Frontal cortex (tissue), 4 donors: ENCODE measurements around the gene AGRN. TPM values are rescaled to one million over a fixed set of nuclear protein-coding genes. Genes with fewer than 3 reads are reported as not detected.
"Not testable (repeated sequence)": the region's sequence is repeated elsewhere in the genome, so short reads cannot be mapped to it uniquely, and the experiment has no call there.

Experiments
- DNase-seq, 2 donors: peaks; one replicate each; pipeline ENCODE4 v3.0.0; 2012; ENCODE audit warnings: low spot score in 2 of 2
- FAIRE-seq: peaks from 2 replicates; lab custom pipeline; 2012; peaks lifted over from hg19 to GRCh38; lab: Jason Lieb, UNC
- total RNA-seq: library from RNA; depleted of rRNA; stranded (reverse); fragments of >200 nt; gene quantifications from one replicate; pipeline ENCODE4 v1.2.3, GENCODE V29; 2014
- donor health status: control.
- donor health status: control.
- donor health status: control.

Gene AGRN
- total RNA-seq: 51.8 TPM

DNA sequence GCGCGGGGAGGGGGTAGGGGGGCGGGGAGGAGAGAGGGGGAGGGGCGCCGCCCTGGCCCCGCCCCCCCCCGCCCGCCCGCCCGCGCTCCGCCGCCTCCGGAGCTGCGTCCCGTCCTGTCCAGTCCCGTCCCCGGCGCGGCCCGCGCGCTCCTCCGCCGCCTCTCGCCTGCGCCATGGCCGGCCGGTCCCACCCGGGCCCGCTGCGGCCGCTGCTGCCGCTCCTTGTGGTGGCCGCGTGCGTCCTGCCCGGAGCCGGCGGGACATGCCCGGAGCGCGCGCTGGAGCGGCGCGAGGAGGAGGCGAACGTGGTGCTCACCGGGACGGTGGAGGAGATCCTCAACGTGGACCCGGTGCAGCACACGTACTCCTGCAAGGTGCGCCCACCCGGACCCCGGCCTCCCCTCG lies at the start of gene AGRN:
Gene AGRN, plus strand, starts transcription at position 121 of the 405 bp plus-strand sequence. Its CDS starts 53 bp downstream, at position 174.
- FAIRE-seq (no peak), DNase-seq (peak; percentile 85 to 90)

DNA sequence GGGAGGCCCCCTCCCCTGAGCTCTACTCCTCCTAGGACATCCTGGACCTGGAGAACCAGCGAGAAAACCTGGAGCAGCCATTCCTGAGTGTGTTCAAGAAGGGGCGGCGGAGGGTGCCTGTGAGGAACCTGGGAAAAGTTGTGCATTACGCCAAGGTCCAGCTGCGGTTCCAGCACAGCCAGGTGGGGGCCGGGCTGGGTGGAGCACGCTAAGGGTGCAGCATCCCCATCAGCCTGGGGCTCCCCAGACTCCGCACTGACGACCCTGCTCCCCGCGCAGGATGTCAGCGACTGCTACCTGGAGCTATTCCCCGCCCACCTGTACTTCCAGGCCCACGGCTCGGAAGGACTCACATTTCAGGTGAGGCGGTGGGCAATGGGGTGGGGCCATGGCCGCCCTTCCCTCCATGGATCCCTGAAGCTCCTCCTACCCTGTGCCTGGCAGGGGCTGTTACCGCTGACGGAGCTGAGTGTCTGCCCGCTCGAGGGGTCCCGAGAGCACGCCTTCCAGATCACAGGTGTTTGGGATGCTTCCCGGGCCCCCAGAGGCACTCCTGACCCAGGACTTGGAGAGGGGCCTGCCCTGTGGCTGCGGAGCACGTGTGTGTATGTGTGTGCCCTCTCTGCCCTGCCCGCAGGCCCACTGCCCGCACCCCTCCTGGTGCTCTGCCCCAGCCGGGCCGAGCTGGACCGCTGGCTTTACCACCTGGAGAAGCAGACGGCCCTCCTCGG lies 49.5 kb upstream of the AGRN start:
- FAIRE-seq: no peak
- DNase-seq: no peak

DNA sequence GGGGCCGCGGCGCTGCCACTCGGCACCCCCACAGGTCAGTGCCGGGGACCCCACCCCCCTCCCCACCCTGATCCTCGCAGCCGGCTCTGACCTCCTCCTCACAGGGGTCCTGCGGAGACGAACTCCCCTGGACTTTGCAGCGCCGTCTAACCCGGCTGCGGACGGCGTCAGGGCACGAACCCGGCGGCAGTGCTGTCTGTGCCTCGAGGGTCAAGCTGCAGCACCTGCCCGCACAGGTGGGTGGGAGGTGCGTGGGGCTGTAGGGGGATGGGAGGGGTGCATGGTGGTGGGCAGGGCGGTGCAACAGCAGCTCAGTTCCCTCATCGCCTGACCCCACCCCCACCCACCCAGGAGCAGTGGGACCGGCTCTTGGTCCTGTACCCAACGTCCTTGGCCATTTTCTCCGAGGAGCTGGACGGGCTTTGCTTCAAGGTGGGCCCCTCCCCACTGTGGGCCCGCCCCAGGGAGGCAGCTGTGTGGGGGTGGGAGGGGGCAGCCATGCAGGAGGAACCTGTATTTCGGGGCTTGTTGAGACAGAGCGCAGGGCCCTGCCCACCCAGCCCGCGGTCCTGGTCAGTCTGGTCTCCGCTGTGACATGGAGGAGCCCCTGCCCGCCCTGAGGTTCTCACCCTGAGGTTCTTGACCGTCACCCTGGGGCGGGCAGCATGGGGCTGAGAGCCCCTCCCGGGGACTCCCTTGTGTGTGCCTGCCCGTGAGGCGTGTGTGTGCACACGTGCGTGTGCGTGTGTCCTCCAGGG lies 48.8 kb upstream of the AGRN start:
- DNase-seq (no peak), FAIRE-seq (no peak)

DNA sequence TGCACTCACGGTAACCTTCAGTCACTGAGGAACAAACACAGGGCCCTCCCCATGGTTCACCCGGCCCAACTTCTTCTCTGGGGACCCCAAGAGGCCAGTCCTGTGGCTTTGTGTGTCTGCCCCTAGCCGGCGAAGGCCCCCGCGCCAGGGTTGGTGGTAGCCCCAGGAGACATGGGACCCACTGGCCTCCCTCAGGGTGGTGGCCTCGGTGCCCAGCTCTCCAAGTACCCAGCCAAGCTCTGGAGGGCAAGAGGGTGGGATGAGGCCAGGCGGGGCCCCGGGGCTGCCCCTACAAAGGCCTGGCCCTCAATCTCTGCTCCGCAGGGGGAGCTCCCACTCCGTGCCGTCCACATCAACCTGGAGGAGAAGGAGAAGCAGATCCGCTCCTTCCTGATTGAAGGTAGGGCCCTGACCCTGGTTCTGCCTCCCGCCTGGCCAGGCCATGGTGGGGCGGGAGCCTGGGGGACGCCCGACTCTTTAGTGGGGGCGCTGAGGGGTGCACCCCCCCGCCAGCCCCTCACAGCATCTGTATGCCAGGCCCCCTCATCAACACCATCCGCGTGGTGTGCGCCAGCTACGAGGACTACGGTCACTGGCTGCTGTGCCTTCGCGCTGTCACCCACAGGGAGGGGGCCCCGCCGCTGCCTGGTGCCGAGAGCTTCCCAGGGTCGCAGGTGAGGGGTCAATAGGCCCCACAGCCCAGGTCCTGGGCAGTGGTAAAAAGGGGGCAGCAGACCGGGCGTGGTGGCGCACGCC lies 48.0 kb upstream of the AGRN start:
- no peak for DNase-seq
- no peak for FAIRE-seq

DNA sequence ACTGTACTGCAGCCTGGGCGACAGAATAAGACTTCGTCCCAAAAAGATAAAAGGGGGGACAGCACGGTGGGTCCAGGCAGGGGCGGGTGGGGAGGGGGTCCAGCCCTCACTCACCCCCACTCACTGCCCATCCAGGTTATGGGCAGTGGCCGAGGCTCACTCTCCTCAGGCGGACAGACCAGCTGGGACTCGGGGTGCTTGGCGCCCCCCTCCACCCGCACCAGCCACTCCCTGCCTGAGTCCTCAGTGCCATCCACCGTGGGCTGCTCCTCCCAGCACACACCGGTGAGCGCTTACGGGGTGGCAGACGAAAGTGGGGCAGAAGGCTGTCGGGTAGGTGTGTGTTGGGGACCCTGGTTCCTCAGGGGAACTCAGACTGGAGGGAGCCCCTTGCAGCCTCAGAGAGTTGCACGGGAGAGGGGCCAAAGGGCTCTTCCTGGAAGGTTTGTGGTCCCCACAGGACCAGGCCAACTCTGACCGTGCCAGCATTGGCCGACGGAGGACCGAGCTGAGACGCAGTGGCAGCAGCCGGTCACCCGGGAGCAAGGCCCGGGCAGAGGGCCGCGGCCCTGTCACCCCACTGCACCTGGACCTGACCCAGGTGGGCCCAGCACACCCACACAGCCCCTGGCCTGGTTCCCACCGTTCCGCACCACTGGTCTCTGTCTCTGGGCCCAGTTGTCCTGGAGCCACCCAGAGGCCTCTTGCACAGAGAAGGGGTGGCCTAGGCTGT lies 47.0 kb upstream of the AGRN start:
- DNase-seq (no peak), FAIRE-seq (no peak)

DNA sequence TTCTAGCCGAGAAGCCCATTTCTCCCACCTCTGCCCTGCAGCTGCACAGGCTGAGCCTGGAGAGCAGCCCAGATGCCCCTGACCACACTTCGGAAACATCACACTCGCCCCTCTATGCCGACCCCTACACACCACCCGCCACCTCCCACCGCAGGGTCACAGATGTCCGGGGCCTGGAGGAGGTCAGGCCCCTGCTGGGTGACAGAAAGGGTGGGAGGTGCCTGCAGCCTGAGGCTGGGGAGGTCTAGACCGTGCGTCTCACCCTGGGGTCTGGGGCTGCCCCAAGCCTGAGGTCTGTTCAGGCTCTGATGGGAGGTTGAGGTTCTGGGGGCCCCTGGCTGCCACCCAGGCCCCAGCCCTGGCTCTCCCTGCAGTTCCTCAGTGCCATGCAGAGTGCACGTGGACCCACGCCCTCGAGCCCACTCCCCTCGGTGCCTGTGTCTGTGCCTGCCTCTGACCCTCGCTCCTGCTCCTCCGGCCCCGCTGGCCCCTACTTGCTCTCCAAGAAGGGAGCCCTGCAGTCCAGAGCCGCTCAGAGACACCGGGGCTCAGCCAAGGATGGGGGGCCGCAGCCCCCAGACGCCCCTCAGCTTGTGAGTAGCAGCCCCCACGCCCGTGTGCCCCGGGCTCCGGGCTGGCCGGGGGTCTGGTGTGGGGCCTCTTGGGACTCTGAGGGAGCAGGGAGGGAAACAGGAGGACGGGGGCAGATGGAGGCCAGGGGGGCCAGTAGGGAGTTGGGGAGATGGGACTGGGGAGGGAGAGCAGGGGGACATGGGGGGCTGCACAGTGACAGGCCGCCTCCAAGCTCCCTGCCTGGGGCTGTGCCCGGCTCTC lies 46.2 kb upstream of the AGRN start:
- DNase-seq (no peak), FAIRE-seq (no peak)

DNA sequence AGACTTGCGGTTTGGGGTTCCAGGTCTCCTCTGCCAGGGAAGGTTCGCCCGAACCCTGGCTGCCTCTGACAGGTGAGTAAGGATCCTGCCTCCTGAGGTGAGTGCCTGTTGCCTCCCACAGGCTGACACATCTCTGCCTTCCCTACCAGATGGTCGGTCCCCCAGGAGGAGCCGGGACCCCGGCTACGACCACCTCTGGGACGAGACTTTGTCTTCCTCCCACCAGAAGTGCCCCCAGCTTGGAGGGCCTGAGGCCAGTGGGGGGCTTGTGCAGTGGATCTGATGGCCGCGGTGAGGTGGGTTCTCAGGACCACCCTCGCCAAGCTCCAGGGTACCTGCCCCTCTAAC lies 45.7 kb upstream of the AGRN start:
- DNase-seq: no peak
- no peak for FAIRE-seq

DNA sequence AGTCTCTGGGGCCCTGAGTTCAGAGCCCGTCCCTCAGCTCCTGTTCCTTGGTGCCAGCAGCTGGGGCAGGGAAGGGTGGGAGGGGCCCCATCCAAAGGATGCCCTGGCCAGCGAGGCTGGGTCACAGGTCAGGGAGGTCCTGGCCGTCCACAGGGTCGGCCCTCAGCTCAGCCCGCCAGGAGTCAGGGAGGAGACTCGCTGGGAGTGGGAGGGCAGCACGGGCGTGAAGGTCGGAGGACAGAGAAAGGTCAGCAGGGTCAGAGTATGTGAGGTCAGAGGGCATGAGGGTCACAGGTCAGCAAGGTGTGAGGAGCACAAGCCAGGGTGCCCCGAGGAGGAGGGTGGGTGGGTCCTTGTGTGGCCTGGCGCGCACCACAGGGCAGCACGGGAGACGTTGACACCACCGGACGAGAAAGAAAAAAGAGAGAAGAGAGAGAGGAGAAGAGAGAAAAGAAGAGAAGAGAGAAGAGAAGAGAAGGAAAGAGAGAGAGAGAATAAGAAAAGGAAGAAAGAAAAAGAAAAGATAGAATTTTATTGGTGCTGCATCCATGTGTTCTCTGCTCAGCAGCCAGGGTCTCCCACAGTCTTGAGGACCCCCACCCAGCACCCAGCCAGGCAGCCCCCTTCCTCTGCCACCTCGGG lies 45.1 kb upstream of the AGRN start:
- no peak for DNase-seq
- no peak for FAIRE-seq

DNA sequence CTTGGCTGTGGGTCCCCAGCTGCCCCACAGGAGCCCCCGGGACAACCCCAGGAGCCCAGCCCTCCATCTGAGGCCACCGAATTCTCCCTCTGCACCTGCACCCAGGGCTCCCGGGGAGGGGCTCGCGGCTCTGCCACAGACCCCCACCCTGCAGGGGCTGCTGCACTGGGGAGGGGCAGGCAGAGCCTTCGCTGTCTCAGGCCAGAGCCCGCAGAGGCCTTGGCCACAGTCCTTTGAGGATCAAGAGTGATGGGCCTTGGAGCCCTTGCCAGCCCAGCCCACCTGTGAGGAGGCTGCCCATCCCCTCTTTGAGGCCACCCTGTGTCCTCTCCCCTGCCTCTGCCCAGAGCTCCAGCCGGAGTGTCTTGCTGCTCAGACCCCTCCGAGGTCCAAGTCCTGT lies 44.6 kb upstream of the AGRN start:
- DNase-seq: no peak
- FAIRE-seq: no peak

DNA sequence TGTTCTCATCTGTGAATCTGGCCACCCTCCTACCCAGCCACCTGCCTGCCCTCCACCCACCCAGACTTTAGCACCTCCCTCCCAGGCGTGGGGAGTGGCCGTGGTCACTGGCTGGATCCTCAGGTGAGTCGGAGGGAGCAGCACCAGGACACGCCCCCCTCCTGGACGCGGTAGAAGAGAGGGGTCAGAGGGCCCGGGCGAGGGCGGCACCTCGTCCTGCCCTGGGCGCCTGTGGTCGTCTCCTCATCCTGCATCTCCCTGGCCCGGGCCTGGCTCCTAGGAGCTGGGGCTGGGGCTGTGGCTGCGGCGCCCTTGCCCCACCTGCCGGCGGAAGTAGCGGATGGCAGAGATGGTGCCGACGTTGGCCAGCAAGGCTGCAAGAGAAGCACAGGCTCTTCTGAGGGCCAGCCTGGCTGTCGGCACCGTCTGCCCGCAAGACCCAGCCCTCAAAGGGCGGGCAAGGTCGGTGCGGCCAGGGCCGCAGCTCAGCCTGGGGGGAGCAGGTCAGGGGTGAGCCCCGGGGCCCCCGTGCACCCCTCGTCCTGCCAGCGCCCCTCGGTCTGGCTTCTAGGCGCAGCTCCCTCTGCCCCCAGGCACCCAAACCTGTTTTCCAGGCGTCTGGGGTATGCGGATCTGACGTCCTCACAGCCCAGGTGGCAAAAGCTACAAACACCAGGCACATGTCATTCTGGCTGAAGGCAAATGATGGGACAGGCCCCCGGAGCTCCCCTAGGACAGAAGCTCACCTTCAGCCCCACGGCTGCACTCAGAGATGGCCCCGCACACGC lies 43.8 kb upstream of the AGRN start:
- DNase-seq (peak in 1 of 2 donors; percentile 79), FAIRE-seq (no peak)

DNA sequence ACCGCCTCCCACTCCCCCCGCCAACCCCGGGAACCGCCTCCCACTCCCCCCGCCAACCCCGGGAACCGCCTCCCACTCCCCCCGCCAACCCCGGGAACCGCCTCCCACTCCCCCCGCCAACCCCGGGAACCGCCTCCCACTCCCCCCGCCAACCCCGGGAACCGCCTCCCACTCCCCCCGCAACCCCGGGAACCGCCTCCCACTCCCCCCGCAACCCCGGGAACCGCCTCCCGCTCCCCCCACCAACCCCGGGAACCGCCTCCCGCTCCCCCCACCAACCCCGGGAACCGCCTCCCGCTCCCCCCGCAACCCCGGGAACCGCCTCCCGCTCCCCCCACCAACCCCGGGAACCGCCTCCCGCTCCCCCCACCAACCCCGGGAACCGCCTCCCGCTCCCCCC lies 43.1 kb upstream of the AGRN start:
- DNase-seq, FAIRE-seq: not testable (repeated sequence)

DNA sequence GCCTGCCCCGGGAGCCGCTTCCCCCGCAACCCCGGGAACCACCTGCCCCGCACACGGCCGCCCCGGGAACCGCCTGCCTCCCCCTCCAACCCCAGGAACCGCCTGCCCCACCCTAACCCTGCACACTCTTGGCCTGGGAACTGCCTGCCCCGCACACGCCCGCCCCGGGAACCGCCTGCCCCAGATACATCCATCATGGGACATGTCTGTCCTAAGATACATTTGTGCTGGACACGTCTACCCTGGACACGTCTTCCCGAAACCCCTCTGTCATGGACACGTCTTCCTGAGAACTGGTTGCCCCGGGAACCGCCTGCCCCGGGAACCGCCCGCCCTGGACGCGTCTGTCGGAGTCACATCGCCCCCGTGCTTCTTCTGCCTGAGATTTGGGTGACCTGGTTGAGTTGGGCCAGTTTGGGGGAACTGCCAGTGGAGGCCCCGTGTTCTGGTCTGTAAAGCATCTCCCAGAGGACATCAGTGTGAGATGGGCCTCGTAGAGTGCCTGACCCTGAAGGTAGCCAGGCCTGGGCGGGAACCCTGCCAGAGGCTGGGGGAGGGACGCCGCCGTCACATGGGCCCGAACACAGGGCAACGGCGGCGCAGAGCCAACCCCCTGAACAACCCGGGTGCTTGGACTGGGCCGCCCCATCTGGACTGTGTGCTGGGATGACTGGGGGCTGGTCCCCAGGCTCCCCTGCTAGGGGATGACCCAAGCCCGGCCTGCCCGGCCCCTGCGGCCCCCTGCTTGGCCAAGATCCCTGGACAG lies 41.7 kb upstream of the AGRN start:
- no peak for FAIRE-seq
- no peak for DNase-seq

DNA sequence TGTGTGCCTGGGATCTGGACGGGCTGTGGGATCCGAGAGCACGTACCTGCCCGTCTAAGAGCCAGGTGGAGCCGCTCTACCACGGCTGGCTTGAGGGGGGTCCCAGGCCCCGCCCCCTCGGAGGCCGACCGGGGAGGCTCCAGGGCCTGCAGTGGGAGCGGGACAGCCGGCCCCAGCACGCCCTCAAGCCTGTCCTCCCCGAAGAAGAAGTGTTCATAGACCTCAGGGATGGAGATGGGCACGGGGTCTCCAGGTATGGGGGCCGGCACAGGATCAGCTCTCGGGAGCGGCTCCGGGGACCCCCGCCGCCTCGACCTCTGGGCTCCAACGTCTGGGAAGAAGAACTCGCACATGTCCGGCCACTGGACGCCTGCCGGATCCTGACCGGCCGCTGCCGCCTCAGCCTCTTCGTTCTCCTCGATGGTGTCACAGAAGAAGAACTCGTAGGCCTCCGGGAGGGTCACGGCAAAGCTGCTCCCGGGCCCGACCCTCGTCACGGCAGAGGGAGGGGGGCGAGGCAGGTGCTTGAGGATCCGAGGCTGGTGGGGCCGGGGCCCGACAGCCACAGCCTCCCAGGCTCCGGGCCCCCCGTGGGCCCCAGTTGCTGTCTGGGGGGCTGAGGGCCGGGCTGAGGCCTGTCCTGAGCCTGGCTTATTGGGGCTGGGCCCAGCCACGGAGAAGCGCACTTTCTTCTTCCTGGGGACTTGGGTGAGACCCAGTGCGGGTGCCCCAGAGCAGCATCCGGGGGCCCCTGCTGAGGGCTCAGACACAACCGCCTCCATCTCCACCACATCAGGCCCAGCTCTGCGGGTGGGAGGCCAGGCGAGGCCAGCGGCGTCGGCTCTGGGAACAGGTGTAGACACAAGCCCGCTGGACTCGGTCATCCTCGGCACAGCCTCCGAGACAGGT lies 40.8 kb upstream of the AGRN start:
- DNase-seq: no peak
- FAIRE-seq: no peak

DNA sequence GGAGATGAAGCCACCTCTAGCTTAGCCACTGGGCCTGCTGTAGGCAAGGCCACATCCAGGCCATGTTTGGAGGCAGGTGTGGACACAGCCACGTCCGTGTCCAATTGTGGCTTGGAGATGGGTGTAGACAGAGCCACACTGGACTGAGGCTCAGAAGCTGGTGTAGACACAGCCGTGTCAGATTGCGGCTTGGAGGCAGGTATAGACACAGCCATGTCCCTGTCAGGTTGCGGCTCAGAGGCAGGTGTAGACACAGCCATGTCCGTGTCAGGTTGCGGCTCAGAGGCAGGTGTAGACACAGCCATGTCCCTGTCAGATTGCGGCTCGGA lies 40.2 kb upstream of the AGRN start:
- FAIRE-seq: no peak
- DNase-seq: no peak

DNA sequence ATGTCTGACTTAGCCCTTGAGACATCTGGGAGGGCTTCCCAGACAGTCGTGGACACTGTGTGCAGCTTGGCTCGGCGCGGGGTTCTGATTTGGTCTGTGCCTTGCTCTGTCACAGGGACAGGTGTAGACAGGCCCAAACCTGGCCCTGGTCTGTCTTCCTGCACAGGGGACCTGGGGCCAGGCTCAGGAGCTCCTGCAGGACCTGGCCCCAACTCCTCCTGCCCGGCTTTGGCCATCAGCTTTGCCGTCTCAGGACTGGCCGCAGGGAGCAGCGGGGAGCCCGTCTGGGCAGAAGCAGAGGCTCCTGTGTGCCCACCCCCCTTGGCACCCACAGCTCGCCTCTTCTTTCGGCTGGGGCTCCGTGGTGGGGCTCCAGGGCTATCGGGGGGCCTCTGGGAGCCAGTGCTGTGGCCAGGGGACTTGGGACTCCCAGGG lies 39.8 kb upstream of the AGRN start:
- DNase-seq (no peak), FAIRE-seq (no peak)

DNA sequence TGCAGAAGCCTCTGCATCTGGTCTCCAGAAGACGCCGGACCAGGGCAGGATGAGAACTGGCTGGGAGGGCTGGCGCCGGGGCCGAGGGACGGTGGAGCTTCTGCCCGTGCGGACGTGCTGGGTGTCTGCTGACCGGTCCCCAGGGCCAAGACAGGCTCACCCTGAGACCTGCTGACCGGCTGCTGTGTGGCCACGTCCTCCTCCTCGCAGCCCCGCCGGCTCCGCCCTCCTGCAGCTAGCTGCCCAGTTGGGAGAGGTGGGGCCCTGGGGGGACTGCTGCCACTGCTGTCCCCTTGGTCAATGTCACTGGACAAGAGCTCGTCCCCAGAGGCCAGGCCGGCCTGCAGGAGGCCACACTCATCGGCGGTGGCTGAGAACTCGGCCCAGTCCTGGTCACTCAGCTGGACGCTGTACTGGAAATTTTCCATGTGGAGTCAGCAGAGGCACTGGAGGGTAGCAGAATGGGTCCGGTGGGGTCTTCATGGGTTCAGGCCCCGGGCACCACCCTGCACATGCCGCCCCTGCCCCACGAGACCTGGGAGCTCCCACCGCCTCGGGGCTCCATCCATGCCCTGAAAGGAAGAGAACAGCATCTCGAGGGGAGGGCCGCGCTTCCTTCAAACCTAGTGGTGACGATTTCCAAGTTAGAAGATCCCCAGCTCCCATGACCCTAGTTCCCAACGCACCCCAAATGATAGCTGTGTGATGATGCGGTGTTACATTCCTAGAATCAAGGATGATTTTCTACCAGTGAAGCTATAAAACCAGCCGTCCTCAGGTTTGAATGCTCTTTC lies 39.1 kb upstream of the AGRN start:
- no peak for DNase-seq
- no peak for FAIRE-seq
